ENCODE data around the gene ZKSCAN5. TPM values are rescaled to one million over a fixed set of nuclear protein-coding genes. Genes with fewer than 3 reads are reported as not detected.
"Not testable (repeated sequence)": the region's sequence is repeated elsewhere in the genome, so short reads cannot be mapped to it uniquely, and the experiment has no call there.

Gene ZKSCAN5
- polyA plus RNA-seq, 3 donors: 15.3 to 18.3 (median 15.7) TPM

DNA sequence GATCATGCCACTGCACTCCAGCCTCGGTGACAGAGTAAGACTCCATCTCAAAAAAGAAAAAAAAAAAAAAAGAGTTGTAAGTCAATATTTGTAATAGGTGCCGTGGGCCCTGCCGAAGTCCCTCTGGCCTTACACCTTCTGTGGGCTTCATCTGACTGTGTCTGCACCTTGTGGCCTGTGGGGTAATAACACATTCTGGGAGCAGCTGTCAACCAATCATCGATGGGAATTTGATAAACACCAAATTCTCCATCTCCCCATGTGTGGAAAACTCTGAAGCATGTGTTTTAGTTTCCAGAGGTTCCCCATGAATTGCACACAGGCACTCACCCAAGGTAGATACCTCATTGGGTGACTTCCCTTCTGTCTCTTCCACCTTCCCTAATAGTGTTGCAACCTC is 15.2 kb upstream of the ZKSCAN5 start:
- DNase-seq (ENCODE audit: extremely low read depth in 1 of 11, low read depth in 9 of 11, low spot score in 4 of 11): no peak

GRCh38 chr7:99490878-99491277 is 13.6 kb upstream of the ZKSCAN5 start:
- no peak for DNase-seq (ENCODE audit: extremely low read depth in 1 of 11, low read depth in 9 of 11, low spot score in 4 of 11)

- no peak for DNase-seq (ENCODE audit: extremely low read depth in 1 of 11, low read depth in 9 of 11, low spot score in 4 of 11)
Observed at GRCh38 chr7:99493823-99494222, 10.6 kb upstream of the ZKSCAN5 start.

DNA sequence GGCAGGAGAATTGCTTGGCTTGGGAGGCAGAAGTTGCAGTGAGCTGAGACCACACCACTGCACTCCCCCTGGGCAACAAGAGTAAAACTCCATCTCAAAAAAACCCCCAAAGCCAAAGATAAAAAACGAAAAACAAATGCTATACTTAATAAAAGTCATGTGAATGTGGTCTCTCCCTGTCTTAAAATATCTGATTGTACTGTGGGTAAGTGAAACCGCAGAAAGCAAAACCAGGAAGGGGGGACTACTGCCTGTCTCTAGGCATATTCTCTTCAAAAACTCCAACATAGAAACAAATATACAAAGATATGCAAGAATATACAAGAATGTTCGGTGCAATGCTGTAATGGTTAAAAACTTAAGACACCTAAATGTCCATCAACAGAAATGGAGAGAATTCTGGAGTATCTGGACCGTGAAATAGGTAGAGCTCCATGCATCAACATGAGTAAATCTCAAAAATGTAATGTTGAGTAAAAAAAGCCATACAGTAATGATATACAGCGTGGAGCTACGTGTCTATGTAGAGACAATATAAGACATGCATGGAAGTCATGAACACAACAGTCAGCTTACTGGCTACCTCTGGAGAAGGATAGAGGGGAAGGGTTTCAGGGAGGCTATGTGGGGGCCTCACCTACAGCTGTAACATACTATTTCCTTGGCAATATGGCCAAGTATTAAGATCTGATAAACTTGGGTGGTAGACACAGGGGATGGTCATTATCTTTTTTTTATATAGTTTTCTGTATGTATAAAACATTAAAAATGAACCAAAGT is 6.5 kb upstream of the ZKSCAN5 start:
- DNase-seq (ENCODE audit: extremely low read depth in 1 of 11, low read depth in 9 of 11, low spot score in 4 of 11): no peak

- DNase-seq (ENCODE audit: extremely low read depth in 1 of 11, low read depth in 9 of 11, low spot score in 4 of 11): no peak
Observed at GRCh38 chr7:99498546-99498944, 5.9 kb upstream of the ZKSCAN5 start.

DNA sequence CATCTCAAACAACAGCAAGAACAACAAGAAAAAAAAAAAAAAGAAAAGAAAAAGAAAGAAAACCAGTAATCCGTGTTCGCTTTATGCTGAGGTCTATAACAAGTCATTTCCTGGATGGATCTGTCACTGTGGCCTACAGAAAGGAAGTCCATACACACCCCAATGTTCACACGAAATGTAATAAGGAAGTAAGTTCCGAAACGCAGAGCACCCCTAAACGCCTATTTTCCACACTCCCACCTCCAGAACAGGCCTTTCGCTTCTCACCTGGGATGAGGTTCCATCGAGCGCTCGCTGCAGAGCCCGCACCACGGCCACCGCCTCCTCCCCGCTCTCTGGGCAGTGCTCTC is 5.1 kb upstream of the ZKSCAN5 start:
- no peak for DNase-seq (ENCODE audit: extremely low read depth in 1 of 11, low read depth in 9 of 11, low spot score in 4 of 11)

DNA sequence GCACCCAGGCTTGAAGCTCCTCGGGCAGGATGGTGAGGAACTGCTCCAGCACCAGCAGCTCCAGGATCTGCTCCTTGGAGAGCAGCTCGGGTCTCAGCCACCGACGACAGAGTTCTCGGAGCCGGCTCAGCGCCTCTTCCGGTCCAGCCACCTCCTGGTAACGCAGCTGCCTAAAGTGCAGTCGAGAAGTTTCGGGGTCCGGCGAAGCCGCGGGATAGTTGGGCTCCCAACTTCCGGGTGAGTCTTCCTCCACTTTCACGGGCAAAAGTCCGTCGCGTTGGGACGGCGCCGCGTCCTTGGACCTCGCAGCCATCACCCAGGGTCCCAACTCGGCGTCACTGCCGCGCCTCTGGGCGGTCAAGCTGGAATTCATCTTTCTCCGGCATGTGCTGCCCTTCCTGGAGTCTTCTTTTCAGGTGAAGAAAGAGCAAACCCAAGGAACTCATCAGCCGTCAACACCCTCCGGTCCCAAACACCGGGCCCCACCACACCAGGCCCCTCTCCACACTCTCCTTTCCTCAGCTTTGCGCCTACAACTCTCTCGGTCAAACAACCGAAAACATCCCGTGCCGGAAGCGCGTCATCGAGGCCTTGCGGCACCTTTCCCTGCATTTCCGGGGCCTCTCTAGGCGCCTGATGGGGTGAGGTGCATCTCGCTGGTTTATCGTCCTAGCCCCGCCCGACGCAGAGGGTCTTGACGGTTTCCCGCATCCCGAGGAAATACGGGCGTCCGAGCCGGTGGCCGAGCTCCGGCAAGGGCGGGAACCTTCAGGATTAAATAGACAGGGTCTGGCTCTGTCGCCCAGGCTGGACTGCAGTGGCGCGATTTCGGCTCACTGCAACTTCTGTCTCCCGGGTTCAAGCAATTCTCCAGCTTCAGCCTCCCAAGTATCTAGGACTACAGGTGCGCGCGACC is 4.5 kb upstream of the ZKSCAN5 start, which contains the start of gene ZNF394:
TSS of gene ZNF394 (minus strand) at position 561 of the 916 bp plus-strand sequence. CDS start at position 373, 188 bp downstream.
- peak; percentile 81 to 95 (median 91) for DNase-seq (ENCODE audit: extremely low read depth in 1 of 11, low read depth in 9 of 11, low spot score in 4 of 11)

DNA sequence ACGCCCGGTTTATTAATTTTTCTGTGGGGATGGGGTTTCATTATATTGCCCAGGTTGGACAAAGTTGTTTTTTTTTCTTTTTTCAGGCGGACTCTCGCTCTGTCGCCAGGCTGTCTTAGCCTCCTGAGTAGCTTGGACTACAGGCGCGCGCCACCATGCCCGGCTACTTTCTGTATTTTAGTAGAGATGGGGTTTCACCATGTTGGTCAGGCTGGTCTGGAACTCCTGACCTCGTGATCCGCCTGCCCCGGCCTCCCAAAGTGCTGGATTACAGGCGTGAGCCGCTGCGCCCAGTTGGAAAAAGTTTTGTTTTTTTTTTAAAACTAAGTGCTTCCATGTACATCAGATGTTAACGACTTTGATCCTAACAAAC is 3.8 kb upstream of the ZKSCAN5 start:
- no peak for DNase-seq (ENCODE audit: extremely low read depth in 1 of 11, low read depth in 9 of 11, low spot score in 4 of 11)

GRCh38 chr7:99501236-99501635 is 3.2 kb upstream of the ZKSCAN5 start:
- not testable (repeated sequence) for DNase-seq (ENCODE audit: extremely low read depth in 1 of 11, low read depth in 9 of 11, low spot score in 4 of 11)

GRCh38 chr7:99504281-99504602 is 220 bp upstream of the ZKSCAN5 start:
- peak in 7 of 11 donors; percentile 89 to 98 (median 96) for DNase-seq (ENCODE audit: extremely low read depth in 1 of 11, low read depth in 9 of 11, low spot score in 4 of 11)

GRCh38 chr7:99505324-99505662 is 831 bp downstream of the ZKSCAN5 start:
- DNase-seq (ENCODE audit: extremely low read depth in 1 of 11, low read depth in 9 of 11, low spot score in 4 of 11): peak in 1 of 11 donors; percentile 4

DNA sequence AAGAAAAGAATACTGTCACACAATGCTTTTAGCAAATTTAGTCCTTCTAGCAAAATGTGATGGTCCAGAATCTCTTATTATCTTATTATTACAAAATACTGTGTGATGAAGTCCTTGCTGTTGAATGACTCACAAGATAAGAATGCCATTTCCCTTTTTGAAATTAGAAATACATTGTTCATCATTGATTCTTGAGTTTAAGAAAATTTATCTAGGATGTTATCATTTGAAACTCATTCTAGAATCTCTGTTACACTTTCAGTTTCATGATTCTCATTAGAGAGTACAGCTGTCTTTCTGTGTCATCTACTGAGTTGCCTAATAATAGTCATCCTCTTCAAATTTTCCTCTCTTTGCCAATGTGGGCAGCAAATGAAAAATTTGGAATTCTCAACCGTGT is 9.6 kb downstream of the ZKSCAN5 start:
- DNase-seq (ENCODE audit: extremely low read depth in 1 of 11, low read depth in 9 of 11, low spot score in 4 of 11): no peak

GRCh38 chr7:99521399-99521798 is 16.9 kb downstream of the ZKSCAN5 start:
- DNase-seq (ENCODE audit: extremely low read depth in 1 of 11, low read depth in 9 of 11, low spot score in 4 of 11): no peak

- no peak for DNase-seq (ENCODE audit: extremely low read depth in 1 of 11, low read depth in 9 of 11, low spot score in 4 of 11)
Observed at GRCh38 chr7:99525713-99526440, 21.4 kb downstream of the ZKSCAN5 start.

- DNase-seq (ENCODE audit: extremely low read depth in 1 of 11, low read depth in 9 of 11, low spot score in 4 of 11): no peak
Observed at GRCh38 chr7:99531354-99531765, 26.9 kb downstream of the ZKSCAN5 start.

DNA sequence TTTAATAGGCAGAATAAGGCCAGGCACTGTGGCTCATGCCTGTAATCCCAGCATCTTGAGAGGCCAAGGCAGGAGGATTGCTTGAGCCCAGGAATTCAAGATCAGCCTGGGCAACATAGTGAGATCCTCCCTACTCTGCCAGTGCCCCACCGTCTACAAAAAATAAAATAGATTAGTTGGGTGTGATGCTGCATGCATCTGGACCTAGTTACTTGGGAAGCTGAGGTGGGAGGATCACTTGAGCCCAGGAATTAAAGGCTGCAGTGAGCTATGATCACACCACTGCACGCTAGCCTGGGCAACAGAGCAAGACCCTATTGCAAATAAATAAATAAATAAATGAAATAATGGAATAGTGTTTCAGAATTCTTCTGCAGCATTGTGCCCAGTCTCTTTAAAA is 31.2 kb downstream of the ZKSCAN5 start:
- DNase-seq (ENCODE audit: extremely low read depth in 1 of 11, low read depth in 9 of 11, low spot score in 4 of 11): no peak

DNA sequence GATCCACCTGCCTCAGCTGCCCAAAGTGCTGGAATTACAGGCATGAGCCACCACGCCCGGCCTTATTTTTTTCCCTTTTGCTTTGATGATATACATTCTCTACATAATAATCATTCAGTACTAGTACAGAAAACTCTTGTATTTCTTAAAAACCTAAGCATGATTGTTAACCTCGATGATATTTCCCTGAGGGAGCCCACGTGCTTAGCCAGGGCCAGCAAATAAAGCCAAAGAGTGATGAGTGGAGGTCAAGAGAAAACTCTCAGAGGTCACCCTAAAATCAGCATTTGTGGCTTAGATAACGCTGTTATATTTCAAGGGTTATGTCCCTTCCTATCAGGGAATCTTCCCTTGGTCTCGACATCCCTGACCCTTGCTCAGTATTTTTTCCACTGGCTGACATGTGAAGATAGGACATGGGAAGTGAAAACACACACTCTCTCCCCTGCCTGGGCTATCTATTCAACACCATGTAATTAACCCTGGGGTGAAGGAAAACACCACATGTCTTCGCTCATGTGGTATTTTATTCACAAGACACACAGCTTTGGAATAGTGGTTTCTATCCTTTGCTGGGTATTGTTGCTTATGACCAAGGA is 34.9 kb downstream of the ZKSCAN5 start:
- no peak for DNase-seq (ENCODE audit: extremely low read depth in 1 of 11, low read depth in 9 of 11, low spot score in 4 of 11)

- DNase-seq (ENCODE audit: extremely low read depth in 1 of 11, low read depth in 9 of 11, low spot score in 4 of 11): no peak
Observed at GRCh38 chr7:99540542-99540941, 36.1 kb downstream of the ZKSCAN5 start.

DNA sequence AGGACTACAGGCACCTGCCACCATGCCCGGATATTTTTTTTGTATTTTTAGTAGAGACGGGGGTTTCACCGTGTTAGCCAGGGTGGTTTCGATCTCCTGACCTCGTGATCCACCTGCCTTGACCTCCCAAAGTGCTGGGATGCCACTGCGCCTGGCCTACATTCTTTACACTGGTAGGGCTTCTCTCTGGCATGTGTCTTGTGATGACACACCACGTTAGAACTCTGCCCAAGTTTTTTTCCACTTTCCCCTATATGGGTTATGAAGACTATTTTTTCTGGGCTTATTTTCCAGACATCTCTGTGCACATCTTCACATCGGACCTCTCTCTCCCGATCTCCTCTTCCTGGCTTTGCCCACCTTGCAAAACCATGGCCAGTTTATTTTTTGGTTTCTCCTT is 36.8 kb downstream of the ZKSCAN5 start:
- DNase-seq (ENCODE audit: extremely low read depth in 1 of 11, low read depth in 9 of 11, low spot score in 4 of 11): no peak
